ENCODE data around the gene THAP2.
A peak's percentile ranks its signal among the peaks of the same experiment; 100 is the strongest.

The THAP2 gene

GRCh38 chr12:71663561-71664410, at the start of gene THAP2, which contains the start of gene ZFC3H1:
TSS of gene THAP2 (plus strand) at chr12:71664301. CDS start at chr12:71664510, 209 bp downstream.
TSS of gene ZFC3H1 (minus strand) at chr12:71663848. CDS start at chr12:71663610, 238 bp downstream.
- peak; percentile 88 for DNase-seq

GRCh38 chr12:71621938-71622337, 42.2 kb upstream of the THAP2 start:
- no peak for DNase-seq

- DNase-seq = no peak
Measured at GRCh38 chr12:71625476-71625875, 38.6 kb upstream of the THAP2 start.

DNA sequence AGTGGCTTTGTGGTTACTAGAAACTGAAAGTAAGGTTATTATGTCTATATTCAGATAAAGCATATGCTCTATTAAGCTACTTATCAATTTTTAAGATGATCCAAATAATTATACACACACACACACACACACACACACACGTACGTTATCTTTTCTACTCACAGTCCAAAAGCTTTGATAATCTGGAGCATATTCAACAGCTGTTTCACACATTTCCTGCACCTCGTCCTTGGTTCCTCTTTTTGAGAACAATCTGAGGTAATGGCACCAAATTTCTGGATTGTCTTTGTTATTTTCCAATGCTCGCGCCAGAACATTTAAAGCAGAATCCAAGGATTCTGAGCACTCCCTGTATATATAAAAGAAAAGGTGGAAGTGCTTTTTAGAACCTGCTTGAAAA, 38.0 kb upstream of the THAP2 start:
- DNase-seq = no peak

DNA sequence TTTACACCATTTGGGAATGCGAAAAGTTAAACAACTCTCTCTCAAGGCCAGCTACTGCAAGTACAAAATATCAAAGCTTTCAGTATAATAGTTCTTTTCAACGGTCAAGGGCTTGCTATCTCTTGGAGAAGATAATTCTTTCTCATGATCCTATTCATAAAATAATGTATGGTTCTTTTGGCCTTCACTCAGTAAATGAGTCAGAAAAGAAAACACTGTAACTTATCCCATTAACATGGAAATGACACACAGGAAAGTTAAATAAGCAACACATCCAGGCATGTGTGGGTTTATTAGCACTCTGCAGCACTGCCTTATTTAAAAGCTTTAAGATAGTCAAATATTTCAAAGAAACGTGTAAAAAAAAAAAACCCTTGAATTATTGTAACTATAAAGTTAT, 37.3 kb upstream of the THAP2 start:
- DNase-seq = no peak

GRCh38 chr12:71627438-71628002, 36.6 kb upstream of the THAP2 start:
- peak; percentile 0 for DNase-seq

DNA sequence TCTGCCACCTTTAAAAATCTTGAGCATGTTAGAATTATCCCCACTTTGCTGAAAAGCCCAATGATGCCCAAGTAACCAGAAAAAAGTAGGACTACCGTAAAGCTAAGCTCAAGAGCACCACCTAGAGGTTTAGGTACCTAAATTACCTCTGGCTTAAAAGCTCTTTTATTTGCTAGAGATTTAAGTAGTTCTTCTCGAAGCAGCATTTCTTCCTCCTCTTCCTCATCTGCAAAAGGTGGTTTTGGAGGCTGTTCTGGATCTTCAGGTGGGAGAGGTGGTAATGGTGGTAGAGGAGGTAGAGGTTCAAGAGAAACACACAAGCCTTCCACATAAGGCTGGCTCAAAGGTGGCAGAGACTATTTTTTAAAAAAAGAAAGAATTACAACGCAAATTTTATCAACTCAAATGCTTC, 27.4 kb upstream of the THAP2 start:
- DNase-seq = peak; percentile 4

DNA sequence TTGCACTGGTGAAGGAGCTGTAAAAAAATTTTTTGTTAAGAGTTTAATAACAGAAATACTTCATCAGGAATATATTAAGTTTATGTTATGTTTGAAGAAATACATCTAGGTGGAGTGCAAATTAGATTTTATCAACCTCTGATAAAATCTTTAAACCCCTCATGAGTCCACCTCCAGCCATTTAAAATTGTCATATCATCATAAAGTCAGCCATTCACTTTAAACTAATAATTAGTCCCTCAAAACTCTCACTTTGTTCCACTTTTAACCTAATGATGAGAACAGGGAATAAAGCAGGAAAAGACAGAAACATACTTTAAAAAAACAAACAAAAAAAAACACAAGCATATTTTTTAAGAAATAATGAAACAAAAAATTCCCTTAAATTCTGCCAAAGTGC, 25.6 kb upstream of the THAP2 start:
- no peak for DNase-seq

DNA sequence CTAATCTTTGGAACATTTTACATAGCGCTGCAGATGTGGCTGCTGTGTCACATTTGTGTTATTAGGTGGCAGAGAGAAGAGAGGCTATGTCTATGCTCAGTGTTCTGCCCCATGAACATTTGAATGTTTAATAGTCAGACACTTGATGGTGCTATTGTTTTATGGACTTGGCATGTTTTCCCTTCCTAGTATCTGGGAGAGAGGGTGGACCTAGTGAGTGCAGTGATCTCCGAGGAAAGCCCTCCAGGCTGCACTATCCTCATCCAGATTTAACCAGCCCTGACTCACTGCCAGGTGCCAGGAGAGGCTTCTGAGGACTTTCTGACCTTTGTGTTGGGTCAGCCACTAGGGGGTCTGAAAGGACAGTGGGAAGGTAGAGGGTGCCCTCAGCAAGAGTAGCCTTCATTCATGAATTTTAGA, 24.8 kb upstream of the THAP2 start:
- DNase-seq = peak; percentile 10

- DNase-seq = no peak
Measured at GRCh38 chr12:71640316-71640715, 23.8 kb upstream of the THAP2 start.

- no peak for DNase-seq
Measured at GRCh38 chr12:71641390-71641789, 22.7 kb upstream of the THAP2 start.

DNA sequence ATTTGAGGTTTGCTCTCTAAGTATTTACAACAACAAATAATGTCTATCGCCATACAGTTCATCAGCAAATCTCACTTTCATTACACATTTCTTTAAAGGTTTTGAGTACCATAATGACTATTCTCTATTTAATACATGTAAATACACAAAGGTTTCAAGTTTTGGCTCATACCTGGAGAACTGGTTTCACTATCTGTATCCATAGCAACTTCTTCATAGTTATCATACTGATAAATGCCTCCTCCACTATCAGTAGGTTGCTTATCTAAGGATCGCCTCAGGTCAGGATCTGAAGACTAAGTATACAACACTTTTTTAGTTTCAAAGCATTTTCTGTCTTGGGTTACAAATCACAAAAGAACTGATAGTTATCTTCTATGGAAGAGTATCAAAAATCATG, 21.8 kb upstream of the THAP2 start:
- no peak for DNase-seq

DNA sequence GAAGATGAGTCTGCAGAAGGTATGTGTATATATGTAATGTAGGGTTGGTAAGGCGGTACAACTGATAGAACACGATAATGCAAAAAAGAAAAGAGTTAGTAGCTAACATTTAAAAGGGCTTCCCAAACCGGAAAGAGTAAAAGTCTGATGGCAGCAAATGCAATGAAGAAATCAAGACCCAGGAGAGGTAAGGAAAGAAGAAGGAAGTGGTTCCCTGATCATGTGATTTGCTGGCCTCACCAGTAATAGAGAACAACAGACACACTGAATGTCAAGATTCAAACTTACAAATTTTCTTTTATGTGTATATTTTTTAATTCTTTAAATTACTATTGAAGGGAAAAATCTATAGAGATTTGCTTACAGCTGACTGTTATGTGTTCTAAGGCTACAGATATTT, 18.8 kb upstream of the THAP2 start:
- no peak for DNase-seq

DNA sequence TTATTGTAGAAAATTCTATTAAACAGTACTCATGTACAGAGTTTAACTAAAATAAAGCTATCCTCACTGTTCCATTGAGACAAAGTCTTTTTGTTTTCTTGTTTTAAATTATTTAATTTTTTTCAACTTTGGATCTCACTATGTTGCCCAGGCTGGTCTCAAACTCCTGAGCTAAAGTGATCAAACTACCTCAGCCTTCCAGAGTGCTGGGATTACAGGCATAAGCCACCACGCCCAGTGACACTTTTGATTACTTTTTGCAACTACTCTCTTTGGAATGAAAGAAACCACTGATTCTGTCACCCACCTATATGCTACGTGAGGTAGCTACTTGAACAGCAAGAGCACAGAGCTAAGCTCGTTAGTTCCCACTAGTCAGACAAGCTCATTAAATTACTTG, 17.6 kb upstream of the THAP2 start:
- DNase-seq = no peak

- no peak for DNase-seq
Measured at GRCh38 chr12:71648537-71648936, 15.6 kb upstream of the THAP2 start.

DNA sequence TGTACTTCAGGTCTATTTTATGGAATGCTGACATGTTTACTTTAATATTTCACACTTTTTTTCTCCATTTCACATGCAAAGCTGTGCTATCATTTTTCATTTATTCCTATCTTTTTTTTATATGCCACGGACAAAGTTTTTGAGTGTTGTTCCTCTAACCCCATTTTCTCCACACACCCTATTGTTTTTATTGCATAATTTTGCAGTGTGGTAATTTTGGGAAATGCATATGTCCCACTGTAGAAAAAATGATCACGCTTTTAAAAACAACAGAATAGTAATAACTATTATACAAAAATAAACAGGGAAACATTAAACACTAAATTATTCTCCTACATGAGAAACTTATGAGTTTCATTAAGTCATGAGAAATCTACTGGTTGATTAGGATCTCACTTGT, 14.7 kb upstream of the THAP2 start:
- DNase-seq = no peak

DNA sequence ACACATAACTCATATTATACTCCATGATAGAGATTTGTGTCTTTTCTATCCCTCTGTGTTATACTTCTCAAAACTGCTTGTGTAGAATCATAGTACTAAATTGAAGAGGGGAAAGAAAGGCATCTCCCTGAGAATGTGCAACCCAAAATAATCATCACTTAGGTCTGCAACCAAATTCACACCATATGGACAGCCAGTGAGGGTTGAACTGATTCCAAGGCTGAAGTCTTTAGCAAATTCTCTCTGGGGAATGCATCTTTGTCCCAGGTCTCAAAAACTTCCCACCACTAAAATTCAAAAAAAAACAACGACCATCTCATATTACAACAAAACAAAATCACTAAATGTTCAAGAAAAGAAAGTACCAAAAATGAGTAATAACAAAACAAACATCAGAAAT, 11.4 kb upstream of the THAP2 start:
- no peak for DNase-seq

DNA sequence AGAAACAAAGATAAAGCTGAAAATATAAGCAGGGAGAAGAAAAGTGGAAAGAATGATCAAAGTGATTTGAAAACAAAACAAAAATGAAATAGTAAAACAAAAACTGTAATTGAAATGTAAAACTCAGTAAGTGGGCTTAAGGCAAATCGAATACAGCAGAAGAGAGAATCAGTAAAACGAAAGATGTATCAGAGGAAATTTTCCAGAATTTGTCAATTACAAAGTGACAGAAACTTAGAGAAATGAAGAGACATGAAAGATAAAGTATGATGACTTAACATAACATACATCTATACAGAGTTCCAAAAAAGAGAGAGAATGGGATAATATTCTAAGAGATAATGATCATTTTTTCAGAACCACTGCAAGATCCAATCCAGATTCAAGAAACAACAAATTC, 11.0 kb upstream of the THAP2 start:
- no peak for DNase-seq

GRCh38 chr12:71654200-71654599, 9.9 kb upstream of the THAP2 start:
- DNase-seq = no peak

- DNase-seq = no peak
Measured at GRCh38 chr12:71655495-71655894, 8.6 kb upstream of the THAP2 start.

- DNase-seq = no peak
Measured at GRCh38 chr12:71655907-71656306, 8.2 kb upstream of the THAP2 start.

DNA sequence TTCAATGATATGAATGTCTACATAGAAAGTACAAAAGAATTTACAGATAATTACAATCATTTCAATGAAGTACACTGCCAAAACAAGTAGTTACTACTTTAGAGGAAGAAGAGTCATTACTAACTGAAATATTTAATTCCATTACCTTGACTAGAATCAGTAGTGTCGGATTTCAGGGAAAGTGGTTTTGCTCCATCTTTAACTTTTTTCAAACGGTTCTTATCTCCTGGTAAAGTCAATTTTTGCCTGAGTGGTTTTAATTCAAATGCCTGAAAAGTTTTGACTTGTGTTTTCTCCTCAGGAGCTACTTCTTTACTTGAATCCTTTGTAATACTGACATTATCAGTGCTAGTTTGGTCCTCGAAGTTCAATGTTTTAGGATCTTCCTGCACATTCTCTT, 7.4 kb upstream of the THAP2 start:
- no peak for DNase-seq

DNA sequence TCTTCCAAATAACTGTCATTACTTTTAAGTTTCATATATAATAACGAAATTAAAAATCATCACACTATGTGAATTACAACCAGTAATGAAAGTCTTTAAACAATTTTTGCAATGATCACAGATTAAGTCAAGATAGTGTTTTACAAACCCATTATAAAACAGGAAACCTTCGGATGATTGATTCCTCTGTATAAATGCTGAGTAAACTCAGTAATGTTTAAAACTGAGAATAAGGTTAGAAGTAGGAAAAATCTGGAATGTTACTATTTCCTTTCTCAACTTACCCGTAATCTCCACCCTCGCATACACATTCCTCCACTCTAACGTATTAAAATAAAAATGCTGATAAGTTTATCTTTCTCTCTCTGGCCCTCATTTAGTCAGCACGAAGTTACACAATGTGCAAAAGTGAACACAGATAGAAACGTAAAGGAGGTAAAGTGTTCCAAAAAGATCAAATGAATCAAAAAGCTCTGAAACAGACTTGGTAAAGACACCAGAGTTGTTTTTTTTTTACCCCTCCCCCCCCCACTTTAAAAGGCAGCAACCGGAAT, 2.0 kb upstream of the THAP2 start:
- no peak for DNase-seq

- DNase-seq = peak; percentile 6
Measured at GRCh38 chr12:71662849-71663560, 1.1 kb upstream of the THAP2 start.
